ENCODE data around the gene RERE. TPM values are rescaled to one million over a fixed set of nuclear protein-coding genes. Genes with fewer than 3 reads are reported as not detected.
"Not testable (repeated sequence)": the region's sequence is repeated elsewhere in the genome, so short reads cannot be mapped to it uniquely, and the experiment has no call there.

Gene RERE
- polyA plus RNA-seq, 6 donors from 2014 or later = 10.7 to 50.1 (median 22.3) TPM

DNA sequence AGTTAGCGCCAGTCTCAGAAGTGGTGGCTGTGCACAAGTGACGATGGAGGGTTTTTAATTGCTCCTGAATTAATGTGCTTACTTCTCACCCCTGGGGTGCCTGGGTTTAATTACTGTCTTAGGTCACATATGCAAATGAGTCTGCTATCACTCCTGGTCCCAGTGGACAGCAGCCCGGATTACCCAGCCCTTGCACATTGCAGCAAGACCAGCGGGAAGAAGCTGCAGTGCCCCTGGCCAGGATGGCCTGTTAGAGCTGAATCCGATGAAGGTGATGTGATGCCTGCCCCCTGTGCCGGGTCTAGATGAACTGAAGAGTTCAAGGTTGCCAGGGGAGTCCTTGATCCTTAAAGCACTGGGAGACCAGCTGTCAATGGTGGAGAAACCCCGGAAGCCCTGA lies 36.8 kb upstream of the RERE start:
- Mint-ChIP-seq H3K36me3 (peaks cover 0 to 5% of the 10 kb centered on the region in 2 donors), H3K4me1 (peaks cover 7 to 15% (median 7%) of the 10 kb centered on the region in 3 donors), H3K27me3 (no peaks in the 10 kb centered on the region), H3K4me3 (no peak overlapping the region), H3K9me3 (peaks cover 0 to 3% (median 0%) of the 10 kb centered on the region in 7 donors), H3K27ac (peak overlapping the region in 1 of 6 donors; percentile 30)
- DNase-seq (no peak), ATAC-seq (ENCODE audit: low read depth in 2 of 2) (no peak)

DNA sequence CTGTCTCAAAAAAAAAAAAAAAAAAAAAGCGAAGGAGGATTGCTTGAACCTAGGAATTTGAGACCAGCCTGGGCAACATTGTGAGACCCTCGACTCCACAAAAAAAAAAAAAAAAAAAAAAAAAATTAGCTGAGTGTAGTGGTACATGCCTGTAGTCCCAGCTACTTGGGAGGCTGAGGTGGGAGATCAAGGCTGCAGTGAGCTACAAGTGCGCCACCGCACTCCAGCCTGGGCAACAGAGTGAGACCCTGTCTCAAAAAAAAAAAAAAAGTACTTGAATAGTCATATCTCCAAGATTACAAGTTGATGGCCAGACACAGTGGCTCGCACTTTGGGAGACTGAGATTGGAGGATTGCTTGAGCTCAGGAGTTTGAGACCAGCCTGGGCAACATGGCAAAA lies 33.6 kb upstream of the RERE start:
- H3K27ac Mint-ChIP-seq = no peak overlapping the region
- H3K36me3 Mint-ChIP-seq = peaks cover 0 to 1% of the 10 kb centered on the region in 2 donors

DNA sequence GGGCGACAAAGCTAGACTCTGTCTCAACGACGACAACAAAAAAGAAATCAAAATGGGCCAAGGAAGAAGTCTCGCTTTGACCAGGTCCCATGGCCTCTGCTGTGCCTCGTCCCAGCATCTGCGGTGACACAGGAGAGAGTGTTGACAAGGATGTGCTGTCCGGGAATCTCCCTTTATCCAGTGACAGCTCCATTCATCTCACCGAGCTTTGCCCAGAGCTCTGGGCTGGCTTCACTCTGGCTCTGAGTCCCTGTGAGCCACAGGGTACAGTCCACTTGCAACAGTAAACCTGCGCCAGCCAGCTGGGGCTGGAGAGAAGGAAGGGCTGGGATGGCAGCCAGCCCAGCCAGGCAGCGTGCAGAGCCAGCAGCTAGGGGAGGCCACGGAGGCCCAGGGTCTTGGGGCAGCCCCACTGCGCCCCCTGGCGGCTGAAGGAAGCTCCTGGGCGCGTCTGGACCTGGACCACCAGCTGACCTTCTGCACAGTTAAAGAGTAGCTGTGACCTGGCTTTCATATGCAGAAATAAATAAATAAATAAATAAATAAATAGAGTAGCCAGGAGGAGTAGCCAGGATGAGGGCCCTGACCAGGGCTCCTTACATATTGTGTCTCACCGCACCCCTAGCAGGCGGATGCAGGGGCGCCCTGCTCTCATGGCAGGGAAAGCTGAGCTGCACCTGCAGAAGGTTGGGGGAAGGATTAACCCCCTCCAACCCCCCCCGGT lies 31.4 kb upstream of the RERE start:
- ATAC-seq (ENCODE audit: low read depth in 2 of 2) = peak; percentile 98 to 99
- Mint-ChIP-seq H3K4me1 (peaks cover 0 to 5% (median 0%) of the 10 kb centered on the region in 3 donors), H3K27ac (no peak overlapping the region), H3K4me3 (no peak overlapping the region), H3K27me3 (peaks cover 0 to 4% (median 0%) of the 10 kb centered on the region in 3 donors), H3K36me3 (no peaks in the 10 kb centered on the region), H3K9me3 (no peaks in the 10 kb centered on the region)
- peak; percentile 70 for DNase-seq

More for the DNA sequence above, 33.6 kb upstream of the RERE start:
- Mint-ChIP-seq H3K4me3 (no peak overlapping the region), H3K4me1 (peaks cover 0 to 5% (median 0%) of the 10 kb centered on the region in 3 donors), H3K27me3 (peaks cover 0 to 4% (median 0%) of the 10 kb centered on the region in 3 donors), H3K9me3 (peaks cover 0 to 1% (median 0%) of the 10 kb centered on the region in 7 donors)
- DNase-seq (no peak), ATAC-seq (ENCODE audit: low read depth in 2 of 2) (no peak)

DNA sequence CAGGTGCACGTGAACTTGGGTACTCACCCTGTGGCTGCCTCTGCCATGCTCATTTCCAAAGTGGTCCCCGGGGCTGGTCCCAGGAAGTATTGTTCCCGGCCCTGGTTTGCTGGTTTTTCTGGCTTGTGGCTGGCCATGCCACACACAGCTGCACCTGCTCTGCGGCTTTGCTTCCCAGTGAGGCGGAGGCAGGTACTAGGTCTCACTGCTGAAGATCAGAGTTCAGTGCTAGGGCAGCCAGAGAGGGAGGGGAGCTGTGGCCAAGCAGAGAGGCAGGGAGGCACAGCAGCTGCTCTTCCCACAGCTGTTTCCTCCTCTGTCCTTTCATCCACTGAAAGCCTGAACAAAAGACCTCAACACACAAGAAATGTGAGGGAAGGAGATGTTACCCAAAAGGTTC lies 30.6 kb upstream of the RERE start:
- H3K27ac Mint-ChIP-seq = peak overlapping the region in 2 of 6 donors; percentile 59 to 65
- H3K27me3 Mint-ChIP-seq = peaks cover 0 to 4% (median 0%) of the 10 kb centered on the region in 3 donors

DNA sequence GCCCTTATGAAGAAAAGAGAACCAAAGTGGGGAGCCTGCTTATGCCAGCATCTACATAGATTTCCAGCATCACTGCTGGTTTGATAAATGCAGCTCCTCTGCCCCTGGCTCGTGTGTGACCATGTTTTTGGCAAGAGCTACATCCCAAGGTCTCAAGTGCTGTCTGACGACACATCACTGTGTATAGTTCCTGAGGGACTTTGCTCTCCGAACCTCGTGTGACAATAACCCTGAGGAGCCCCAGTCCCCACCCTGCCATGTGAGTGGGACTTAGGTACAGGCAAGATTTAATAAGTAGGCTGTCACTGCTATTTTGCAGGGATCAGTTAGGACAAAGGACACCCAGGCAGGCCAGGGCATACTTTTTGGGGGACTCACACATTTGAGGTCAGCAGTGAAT lies 28.8 kb upstream of the RERE start:
- no peak for ATAC-seq (ENCODE audit: low read depth in 2 of 2)
- DNase-seq = no peak
- peaks cover 0 to under 1% (median 0%) of the 10 kb centered on the region in 7 donors for H3K9me3 Mint-ChIP-seq
- H3K4me1 Mint-ChIP-seq = peaks cover 0 to 5% (median 0%) of the 10 kb centered on the region in 3 donors
- no peak overlapping the region for H3K27ac Mint-ChIP-seq
- peaks cover 0 to 4% (median 0%) of the 10 kb centered on the region in 3 donors for H3K27me3 Mint-ChIP-seq
- no peaks in the 10 kb centered on the region for H3K36me3 Mint-ChIP-seq
- H3K4me3 Mint-ChIP-seq = no peak overlapping the region

More for the DNA sequence above, 30.6 kb upstream of the RERE start:
- DNase-seq = no peak
- no peak for ATAC-seq (ENCODE audit: low read depth in 2 of 2)
- Mint-ChIP-seq H3K36me3 (no peaks in the 10 kb centered on the region), H3K4me1 (peaks cover 0 to 5% (median 0%) of the 10 kb centered on the region in 3 donors), H3K9me3 (no peaks in the 10 kb centered on the region), H3K4me3 (no peak overlapping the region)

DNA sequence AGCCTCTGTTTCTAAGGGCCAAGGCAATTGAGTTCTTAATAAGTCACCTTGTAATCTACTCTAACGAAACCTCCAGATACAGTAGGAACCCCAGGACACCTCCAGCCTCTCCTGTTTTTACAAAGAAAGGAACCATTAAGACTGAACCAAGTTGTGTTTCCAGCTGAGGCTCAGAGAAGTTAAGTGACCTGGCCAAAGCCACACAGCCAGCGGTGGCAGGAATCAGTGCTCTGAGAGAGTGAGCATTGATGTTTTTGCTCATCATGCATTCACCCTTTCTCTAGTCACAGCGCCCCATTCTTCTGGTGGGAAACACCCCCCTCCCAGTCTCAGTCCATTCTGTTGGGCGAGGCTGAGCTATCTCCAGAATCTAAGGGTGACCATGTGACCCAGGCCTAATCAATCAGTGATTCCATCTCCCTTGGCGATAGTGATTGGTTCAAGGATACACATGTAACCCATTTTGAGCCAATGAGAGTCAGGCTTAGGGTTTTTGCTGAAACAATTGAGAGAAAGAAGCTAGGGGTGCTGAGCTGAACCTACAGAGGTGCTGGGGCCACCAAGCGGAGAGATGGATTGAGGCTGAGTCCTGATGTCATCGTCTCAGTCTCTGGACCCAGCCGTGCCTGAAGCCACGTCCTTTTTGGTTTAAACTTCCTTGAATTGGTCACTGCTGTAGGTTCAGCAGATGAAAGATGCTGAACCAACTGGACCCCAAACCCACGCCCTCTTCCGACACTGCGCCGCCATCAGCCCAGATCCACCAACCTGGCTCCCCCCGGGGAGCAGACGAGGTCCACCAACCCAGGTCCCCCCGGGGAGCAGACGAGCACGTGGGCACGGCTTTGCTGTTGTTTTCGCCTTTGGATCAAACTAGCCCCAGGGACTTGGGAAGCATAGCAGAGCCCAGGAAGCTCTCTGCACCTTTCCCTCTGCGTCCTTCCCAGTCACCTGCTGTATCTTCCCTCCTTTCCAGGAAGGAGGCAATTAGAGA lies 28.0 kb upstream of the RERE start:
- H3K27ac Mint-ChIP-seq = no peak overlapping the region
- no peak overlapping the region for H3K4me3 Mint-ChIP-seq
- peaks cover 0 to 2% of the 10 kb centered on the region in 2 donors for H3K36me3 Mint-ChIP-seq
- H3K27me3 Mint-ChIP-seq = peaks cover 0 to 4% (median 0%) of the 10 kb centered on the region in 3 donors
- peaks cover 0 to 7% (median 2%) of the 10 kb centered on the region in 7 donors for H3K9me3 Mint-ChIP-seq
- no peak for DNase-seq
- H3K4me1 Mint-ChIP-seq = peaks cover 0 to 5% (median 0%) of the 10 kb centered on the region in 3 donors
- ATAC-seq (ENCODE audit: low read depth in 2 of 2) = no peak

DNA sequence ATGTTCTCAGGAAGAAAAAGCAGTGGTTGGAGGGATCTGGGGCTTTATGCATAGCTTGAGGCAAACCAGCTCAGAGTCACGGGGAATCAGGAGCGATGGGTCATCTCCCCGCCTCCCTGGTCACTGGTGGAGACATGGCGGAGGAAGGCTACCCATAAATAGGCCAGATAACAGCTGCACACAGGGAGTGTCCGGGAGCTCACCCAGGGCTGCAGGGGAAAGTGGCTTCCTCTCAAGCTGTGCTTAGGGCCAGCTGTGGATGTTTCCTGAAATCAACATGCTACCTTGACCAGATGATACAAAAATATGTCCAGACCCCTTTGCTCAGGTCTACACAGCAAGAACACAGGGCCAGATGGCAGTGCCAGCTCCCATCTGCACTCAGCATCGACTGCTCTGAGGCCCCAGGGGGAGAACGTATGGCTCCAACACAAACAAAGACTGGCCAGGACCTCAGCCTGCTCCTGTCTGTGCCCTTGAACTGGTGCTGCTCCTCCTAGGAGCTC lies 27.1 kb upstream of the RERE start:
- Mint-ChIP-seq H3K27ac (no peak overlapping the region), H3K9me3 (peaks cover 0 to 10% (median 6%) of the 10 kb centered on the region in 7 donors), H3K27me3 (peaks cover 0 to 4% (median 0%) of the 10 kb centered on the region in 3 donors), H3K4me3 (no peak overlapping the region), H3K36me3 (peaks cover 0 to 7% of the 10 kb centered on the region in 2 donors), H3K4me1 (peaks cover 0 to 5% (median 0%) of the 10 kb centered on the region in 3 donors)
- DNase-seq (no peak), ATAC-seq (ENCODE audit: low read depth in 2 of 2) (no peak)

DNA sequence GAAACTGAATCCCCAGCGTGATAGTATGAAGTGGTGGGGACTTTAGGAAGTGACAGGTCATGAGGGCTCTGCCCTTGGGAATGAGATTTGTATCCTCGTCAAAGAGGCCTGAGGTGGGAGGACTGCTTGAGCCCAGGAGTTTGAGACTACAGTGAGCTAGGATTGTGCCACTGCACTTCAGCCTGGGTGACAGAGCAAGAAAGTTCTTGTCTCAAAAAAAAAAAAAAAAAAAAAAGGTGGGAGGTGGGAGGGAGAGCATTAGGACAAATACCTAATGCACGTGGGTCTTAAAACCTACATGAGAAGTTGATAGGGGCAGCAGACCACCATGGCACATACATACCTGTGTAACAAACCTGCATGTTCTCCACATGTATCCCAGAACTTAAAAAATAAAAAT lies 24.0 kb upstream of the RERE start:
- H3K4me3 Mint-ChIP-seq = no peak overlapping the region
- H3K4me1 Mint-ChIP-seq = no peaks in the 10 kb centered on the region
- no peaks in the 10 kb centered on the region for H3K27me3 Mint-ChIP-seq

DNA sequence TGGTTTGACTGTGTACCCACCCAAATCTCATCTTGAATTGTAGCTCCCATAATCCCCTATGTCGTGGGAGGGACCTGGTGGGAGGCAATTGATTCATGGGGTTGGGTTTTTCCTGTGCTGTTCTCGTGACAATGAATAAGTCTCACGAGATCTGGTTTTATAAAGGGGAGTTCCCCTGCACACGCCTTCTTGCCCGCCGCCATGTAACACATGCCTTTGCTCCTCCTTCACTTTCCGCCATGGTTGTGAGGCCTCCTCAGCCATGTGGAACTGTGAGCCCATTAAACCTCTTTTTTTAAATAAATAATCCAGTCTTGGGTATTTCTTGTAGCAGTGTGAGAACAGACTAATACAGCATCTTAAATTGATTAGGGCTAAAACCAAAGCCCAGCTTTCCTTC lies 22.6 kb upstream of the RERE start:
- ATAC-seq (ENCODE audit: low read depth in 2 of 2) = no peak
- H3K27me3 Mint-ChIP-seq = no peaks in the 10 kb centered on the region
- H3K36me3 Mint-ChIP-seq = peaks cover 0 to 7% of the 10 kb centered on the region in 2 donors
- no peak for DNase-seq
- H3K4me3 Mint-ChIP-seq = no peak overlapping the region
- peak overlapping the region in 1 of 6 donors; percentile 89 for H3K27ac Mint-ChIP-seq
- H3K4me1 Mint-ChIP-seq = no peaks in the 10 kb centered on the region
- peaks cover 0 to 10% (median 6%) of the 10 kb centered on the region in 7 donors for H3K9me3 Mint-ChIP-seq

More for the DNA sequence above, 24.0 kb upstream of the RERE start:
- no peak overlapping the region for H3K27ac Mint-ChIP-seq
- peaks cover 0 to 10% (median 6%) of the 10 kb centered on the region in 7 donors for H3K9me3 Mint-ChIP-seq
- ATAC-seq (ENCODE audit: low read depth in 2 of 2) (no peak), DNase-seq (no peak)
- peaks cover 0 to 7% of the 10 kb centered on the region in 2 donors for H3K36me3 Mint-ChIP-seq

DNA sequence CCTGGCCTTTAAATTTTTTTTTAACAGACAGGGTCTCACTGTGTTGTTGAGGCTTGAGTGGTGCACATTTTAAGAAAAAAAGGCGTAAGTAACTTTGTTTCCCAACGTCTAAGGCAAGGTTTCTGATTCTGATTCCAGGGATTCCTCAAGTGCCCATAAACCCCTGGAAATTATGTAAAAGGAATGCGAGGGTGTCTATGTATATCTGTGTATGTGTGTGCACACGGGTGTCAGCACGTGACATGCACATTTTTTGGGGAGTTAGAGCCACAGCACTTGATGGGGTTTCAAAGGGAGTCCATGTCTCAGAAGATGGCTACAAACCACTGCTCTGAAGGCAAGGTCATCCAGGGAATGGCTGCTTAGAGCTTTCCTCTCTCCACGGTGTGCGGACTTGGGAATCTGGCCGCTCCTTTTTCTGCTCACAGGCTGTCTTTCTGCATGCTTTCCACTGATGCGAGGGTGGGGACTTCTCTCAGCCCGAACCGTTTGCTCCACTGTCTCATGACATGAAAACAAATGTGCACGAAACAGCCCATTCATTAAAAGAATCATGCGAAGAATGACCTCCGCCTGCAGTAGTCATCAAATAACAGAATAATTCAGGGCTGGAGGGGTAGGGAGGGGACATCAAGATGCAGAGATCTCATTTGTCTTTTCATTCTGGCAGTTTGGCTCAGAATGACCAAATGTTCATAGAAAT lies 18.7 kb upstream of the RERE start:
- Mint-ChIP-seq H3K4me1 (no peaks in the 10 kb centered on the region), H3K27me3 (no peaks in the 10 kb centered on the region), H3K27ac (no peak overlapping the region), H3K4me3 (no peak overlapping the region), H3K36me3 (peaks cover 0 to 7% of the 10 kb centered on the region in 2 donors), H3K9me3 (peaks cover 0 to 10% (median 6%) of the 10 kb centered on the region in 7 donors)
- no peak for DNase-seq
- ATAC-seq (ENCODE audit: low read depth in 2 of 2) = no peak

DNA sequence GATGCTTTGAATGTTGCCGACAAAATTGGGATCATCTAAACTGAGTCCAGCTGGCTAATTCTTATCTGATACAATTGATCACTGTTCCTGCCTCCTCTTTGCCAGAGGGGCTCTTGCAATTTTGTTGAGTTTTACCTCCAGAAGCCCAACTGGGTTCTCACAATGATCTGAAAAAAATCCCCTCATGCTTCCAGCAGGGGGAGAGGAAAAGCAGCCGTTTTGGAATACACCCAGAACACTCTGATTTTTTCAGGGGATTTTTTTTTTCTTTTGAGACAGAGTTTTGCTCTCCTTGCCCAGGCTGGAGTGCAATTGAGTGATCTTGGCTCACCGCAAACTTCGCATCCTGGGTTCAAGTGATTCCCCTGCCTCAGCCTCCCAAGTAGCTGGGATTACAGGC lies 13.9 kb upstream of the RERE start:
- H3K27ac Mint-ChIP-seq = no peak overlapping the region

DNA sequence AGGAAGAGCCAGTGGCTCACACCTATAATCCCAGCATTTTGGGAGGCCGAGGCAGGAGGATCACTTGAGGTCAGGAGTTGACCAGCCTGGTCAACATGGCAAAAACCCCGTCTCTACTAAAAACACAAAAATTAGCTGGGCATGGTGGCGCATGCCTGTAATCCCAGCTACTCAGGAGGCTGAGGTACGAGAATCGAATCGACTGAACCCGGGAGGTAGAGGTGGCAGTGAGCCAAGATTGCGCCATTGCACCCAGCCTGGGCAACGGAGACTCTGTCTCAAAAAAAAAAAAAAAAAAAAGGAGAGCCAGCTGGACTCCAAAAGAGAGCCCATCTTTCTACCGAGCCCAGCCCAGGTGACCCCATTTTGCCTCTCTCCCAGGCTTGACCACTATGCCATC lies 13.3 kb upstream of the RERE start:
- not testable (repeated sequence) for H3K9me3 Mint-ChIP-seq; H3K27ac Mint-ChIP-seq; H3K36me3 Mint-ChIP-seq; DNase-seq; ATAC-seq (ENCODE audit: low read depth in 2 of 2); H3K27me3 Mint-ChIP-seq
- Mint-ChIP-seq H3K4me1 (peaks cover 9 to 20% (median 12%) of the 10 kb centered on the region in 3 donors), H3K4me3 (peak overlapping the region in 4 of 8 donors; percentile 51 to 70 (median 58))

More for the DNA sequence above, 13.9 kb upstream of the RERE start:
- Mint-ChIP-seq H3K36me3 (no peaks in the 10 kb centered on the region), H3K4me3 (peak overlapping the region in 2 of 8 donors; percentile 6 to 51), H3K9me3 (no peaks in the 10 kb centered on the region), H3K27me3 (peaks cover 0 to 4% (median 0%) of the 10 kb centered on the region in 3 donors), H3K4me1 (peaks cover 9 to 20% (median 12%) of the 10 kb centered on the region in 3 donors)
- no peak for DNase-seq
- ATAC-seq (ENCODE audit: low read depth in 2 of 2) = no peak

All from naive B cell (primary cell).